Superior temporal gyrus (tissue), 1 donor: ENCODE data around the gene CDKN2C.
"Not testable (repeated sequence)": the region's sequence is repeated elsewhere in the genome, so short reads cannot be mapped to it uniquely, and the experiment has no call there.

ENCODE experiments used
- DNase-seq: peaks from one replicate; pipeline ENCODE4 v3.0.0-alpha.2; 2016; ENCODE audit errors: extremely low spot score

CDKN2C gene

GRCh38 chr1:50979937-50980336 lies 9.9 kb downstream of the CDKN2C start:
- peak; percentile 25 for DNase-seq

- no peak for DNase-seq
Observed at GRCh38 chr1:50980505-50980904, 10.5 kb downstream of the CDKN2C start.

DNA sequence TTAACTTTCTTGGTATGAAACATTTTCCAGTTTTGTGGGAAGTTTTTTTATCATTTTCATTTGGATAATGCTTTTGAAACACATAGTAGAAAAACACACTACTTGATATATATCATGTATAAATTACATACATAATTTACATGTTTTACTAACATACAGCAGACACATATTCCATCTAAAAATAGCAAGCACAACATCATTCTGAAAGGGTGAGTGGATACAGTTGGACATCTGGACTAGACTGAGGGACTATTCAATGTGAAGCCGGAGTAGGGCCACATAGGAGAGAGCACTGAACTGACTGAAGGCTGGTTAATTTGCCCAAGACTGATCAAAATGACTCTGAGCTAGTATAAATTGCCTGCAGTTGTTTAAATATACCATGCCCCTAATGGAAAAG lies 11.7 kb downstream of the CDKN2C start:
- DNase-seq, result peak; percentile 51

DNA sequence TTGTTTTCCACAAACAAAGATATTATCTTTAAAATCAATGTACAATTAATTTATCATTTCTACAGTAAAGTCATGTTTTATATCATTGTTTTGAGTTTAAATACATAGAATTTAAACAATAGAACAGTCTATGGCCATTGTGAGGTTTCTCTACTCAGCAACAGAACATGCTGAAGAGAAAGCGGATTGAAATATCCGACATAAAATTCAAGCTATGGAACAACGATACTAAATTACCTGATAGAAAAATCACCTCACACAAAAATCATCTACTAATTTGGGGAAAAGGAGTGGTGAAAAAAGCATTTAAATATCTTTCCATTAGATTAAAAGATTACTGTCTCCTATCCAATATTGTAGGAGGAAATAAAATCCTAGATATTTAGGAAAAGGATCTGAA lies 12.6 kb downstream of the CDKN2C start:
- DNase-seq, result peak; percentile 20

- DNase-seq, result peak; percentile 24
Observed at GRCh38 chr1:50983219-50983802, 13.3 kb downstream of the CDKN2C start.

- no peak for DNase-seq
Observed at GRCh38 chr1:50985094-50985493, 15.0 kb downstream of the CDKN2C start.

DNA sequence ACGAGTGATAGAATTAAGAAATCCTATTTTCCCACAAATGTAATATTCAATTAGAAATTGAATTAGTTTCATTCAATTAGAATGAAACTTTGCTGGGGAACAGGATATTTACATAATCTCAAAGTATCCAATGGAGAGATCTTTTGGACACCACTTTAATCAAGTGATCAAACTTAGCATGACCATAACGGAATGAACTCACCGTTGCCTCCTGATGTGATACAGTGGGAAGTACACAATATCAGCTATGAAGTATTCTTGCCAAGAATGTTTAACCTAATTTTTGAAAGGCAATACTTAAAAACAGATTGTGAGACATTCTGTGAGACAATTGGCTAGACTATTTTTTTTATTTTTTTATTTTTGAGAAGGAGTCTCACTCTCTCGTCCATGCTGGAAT lies 16.6 kb downstream of the CDKN2C start:
- DNase-seq, result no peak

- no peak for DNase-seq
Observed at GRCh38 chr1:50989694-50990093, 19.6 kb downstream of the CDKN2C start.

- DNase-seq, result no peak
Observed at GRCh38 chr1:50992532-50993318, 22.7 kb downstream of the CDKN2C start.

DNA sequence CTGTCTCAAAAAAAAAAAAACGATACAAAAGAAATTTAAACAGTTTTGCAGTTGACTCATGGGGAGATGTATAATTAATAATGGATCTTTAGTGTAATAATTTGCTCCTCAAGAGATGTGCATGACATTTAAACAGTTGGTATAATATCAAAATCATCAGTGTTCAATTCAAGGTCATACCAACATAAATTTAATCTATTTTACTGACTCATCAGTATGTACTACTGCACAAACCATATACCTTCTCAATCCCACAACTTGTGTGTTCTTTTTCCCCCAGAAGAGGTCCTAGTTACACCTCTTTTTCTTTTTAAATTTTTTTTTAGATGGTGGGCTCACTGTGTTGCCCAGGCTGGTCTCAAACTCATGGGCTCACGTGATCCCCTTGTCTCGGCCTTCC lies 23.6 kb downstream of the CDKN2C start:
- DNase-seq, result no peak

- no peak for DNase-seq
Observed at GRCh38 chr1:50994997-50995396, 25.0 kb downstream of the CDKN2C start.

GRCh38 chr1:50995651-50996050 lies 25.6 kb downstream of the CDKN2C start:
- DNase-seq, result no peak

DNA sequence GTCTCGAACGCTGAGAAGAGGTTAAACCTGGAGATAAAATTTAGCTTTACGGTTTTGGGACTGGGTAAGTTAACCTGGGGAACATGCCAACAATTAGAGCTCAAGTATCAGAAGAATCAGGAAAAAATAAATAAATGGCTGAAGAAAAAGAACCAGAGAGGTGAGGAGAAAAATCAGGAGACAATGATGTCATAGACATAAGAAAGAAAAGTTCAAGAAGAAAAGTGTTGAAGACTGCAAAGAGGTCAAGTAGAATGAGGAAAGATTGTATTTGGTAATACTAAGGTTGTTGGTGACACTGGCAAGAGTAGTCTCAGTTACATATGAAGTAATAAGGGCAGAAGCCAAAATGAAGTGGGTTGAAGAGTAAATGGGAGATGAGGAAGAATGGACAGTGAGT lies 26.0 kb downstream of the CDKN2C start:
- DNase-seq, result no peak

- not testable (repeated sequence) for DNase-seq
Observed at GRCh38 chr1:50999375-50999774, 29.3 kb downstream of the CDKN2C start.

DNA sequence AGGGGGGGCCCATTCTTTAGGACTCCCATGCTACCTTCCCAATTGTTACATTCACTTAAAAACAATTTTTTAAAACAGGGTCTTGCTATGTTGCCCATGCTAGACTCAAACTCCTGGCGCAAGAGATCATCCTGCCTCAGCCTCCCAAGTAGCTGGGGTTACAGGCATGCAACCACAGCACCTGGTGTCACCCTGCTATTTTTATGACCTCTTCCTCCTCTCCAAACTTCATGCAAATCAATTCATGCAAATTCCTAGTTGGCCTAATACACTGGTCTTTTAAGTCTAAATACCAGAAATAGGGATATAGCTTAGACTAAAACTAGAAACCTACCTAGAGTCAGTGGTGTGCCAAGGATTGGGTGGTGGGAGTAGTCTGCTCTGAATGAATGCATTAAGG lies 30.1 kb downstream of the CDKN2C start:
- DNase-seq, result no peak

DNA sequence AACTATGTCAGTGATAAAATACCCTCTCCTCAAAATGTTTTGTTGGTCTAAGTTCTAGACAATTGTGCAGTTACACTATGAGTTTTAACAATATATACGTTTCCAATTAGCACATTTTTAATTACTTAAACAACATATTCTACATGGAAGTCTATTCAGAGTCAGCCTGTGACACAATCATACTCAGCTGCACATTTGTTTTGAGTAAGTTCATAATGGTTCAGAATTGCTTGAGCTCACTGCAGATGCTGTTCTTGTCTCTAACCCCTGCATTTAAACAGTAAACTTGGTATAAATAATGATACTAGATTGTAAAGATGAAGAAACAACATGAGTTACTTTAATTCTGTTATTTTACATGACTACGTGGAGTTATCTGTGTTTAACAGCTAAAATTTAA lies 30.6 kb downstream of the CDKN2C start:
- no peak for DNase-seq

DNA sequence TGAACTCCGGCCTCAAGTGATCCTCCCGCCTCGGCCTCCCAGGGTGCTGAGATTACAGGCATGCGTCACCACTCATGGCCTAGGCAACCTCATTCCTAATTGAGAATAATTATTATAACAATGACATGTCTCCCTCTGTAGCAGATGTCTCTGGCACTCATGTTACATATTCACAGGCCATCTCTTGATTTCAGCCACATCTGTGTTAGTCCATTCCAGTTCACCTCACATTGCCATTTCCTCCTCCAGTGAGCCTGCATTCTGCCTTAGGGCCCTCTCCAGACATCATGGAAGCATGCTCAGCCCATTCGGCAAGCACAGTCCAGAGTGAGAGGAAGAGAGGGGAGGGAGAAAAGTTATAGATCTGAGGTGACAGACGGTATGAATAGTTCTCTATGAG lies 32.5 kb downstream of the CDKN2C start:
- no peak for DNase-seq

DNA sequence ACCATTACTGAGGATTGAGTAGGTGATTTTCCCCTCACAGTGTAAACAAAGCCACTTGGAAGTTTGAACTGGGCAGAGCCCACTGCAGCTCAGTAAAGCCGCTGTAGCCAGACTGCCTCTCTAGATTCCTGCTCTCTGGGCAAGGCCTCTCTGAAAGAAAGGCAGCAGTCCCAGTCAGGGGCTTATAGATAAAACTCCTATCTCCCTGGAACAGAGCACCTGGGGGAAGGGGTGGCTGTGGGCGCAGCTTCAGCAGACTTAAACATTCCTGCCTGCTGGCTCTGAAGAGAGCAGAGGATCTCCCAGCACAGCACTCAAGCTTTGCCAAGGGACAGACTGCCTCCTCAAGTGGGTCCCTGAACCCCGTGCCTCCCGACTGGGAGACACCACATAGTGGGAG lies 35.5 kb downstream of the CDKN2C start:
- DNase-seq, result not testable (repeated sequence)

DNA sequence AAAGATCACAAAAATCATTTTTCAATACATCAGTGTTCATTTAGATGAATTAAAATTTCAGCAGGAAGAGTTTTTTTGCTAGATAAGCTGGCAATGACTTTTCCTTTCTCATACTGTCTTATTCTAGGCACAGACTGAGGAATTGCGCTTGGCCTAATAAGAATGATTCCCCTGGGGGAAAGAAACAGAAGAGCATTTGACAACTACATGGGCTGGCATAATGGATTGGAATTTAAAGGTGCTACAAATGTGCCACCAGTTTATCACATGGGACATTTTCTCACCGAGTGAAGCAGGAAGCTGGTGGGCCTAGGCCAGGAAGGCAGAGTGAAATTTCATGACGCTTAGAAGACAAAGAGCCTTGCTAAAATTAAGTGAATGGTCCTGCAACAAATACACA lies 39.3 kb downstream of the CDKN2C start:
- DNase-seq, result no peak

GRCh38 chr1:51014878-51015277 lies 44.8 kb downstream of the CDKN2C start:
- no peak for DNase-seq

DNA sequence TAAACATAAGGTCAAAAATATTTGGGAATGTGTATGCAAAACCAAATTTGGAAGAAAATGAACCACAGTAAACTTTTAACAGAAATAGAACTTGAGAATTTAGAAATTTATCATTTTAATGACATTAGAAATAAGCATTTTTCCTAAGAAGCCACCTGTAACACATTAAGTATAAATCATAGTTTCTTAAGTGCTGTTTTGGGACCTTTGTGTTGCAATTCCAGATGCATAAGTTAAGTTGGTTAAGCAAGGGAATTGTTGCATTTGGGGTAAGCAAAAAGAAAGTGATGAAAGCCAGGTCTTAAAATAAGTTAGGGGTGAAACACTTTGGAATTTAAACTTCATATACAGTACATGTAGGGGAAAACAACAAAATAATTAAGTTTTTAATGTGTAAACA lies 49.8 kb downstream of the CDKN2C start:
- DNase-seq, result no peak
